HUDEP-2 (cell line): ENCODE results near the gene ATP6V1C2.
A peak's percentile ranks its signal among the peaks of the same experiment; 100 is the strongest.

Experiments
- DNase-seq, 76 experiments: peaks; one replicate each; lab custom pipeline; 2025; ENCODE audit not compliant: unreplicated experiment in 76 of 76; lab: John Stamatoyannopoulos, UW

ATP6V1C2 gene, protein sequence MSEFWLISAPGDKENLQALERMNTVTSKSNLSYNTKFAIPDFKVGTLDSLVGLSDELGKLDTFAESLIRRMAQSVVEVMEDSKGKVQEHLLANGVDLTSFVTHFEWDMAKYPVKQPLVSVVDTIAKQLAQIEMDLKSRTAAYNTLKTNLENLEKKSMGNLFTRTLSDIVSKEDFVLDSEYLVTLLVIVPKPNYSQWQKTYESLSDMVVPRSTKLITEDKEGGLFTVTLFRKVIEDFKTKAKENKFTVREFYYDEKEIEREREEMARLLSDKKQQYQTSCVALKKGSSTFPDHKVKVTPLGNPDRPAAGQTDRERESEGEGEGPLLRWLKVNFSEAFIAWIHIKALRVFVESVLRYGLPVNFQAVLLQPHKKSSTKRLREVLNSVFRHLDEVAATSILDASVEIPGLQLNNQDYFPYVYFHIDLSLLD

GRCh38 chr2:10721396-10722251, at the start of gene ATP6V1C2:
TSS of gene ATP6V1C2 (plus strand) at chr2:10721630. CDS start at chr2:10722850, 1,220 bp downstream.
- no peak for DNase-seq

DNA sequence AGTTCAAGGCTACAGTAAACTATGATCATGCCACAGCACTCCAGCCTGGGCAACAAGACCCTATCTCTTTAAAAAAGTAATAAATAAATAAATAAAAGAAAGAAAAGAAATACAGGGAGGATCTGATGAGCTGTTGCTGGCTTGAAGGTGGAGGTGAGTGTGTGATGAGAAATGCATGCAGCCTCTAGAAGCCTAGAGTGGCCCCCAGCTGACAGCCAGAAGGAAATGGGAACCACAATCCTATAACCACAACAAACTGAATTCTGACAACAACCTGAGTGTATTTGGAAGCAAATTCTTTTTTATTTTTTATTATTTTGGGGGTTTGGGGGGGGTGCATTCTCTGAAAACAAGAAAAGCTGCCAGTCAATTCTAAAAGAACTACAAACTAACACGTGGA, 46.3 kb upstream of the ATP6V1C2 start:
- no peak for DNase-seq

GRCh38 chr2:10678225-10678624, 43.2 kb upstream of the ATP6V1C2 start:
- no peak for DNase-seq

- no peak for DNase-seq
Measured at GRCh38 chr2:10680214-10680613, 41.2 kb upstream of the ATP6V1C2 start.

- no peak for DNase-seq
Measured at GRCh38 chr2:10680957-10681356, 40.5 kb upstream of the ATP6V1C2 start.

DNA sequence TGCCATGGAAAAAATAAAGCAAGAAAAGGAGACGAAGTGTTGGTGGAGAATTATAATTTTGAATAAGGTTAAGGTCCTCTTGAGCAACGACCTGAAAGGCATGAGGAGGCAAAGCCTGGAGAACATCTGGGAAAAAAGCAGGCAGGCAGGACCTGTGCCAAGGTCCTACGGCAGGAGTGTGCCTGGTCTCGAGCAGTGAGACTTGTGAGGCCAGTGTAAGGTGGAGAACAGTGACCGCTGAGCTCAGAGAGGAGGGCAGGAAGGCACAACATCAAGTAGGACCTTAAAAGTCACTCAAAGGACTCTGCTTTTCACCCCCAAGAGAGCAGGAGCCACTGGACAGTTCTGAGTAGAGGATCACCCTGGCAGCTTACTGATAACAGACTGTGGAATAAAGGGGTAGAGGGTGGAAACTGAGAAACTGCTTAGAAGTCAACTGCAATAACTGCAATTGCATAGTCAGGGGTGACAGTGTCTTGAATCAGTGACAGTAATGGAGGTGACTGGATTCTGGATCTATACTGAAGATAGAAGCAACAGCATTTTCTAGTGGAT, 35.2 kb upstream of the ATP6V1C2 start:
- DNase-seq: peak in 11 of 76 experiments; percentile 1 to 39 (median 11)

DNA sequence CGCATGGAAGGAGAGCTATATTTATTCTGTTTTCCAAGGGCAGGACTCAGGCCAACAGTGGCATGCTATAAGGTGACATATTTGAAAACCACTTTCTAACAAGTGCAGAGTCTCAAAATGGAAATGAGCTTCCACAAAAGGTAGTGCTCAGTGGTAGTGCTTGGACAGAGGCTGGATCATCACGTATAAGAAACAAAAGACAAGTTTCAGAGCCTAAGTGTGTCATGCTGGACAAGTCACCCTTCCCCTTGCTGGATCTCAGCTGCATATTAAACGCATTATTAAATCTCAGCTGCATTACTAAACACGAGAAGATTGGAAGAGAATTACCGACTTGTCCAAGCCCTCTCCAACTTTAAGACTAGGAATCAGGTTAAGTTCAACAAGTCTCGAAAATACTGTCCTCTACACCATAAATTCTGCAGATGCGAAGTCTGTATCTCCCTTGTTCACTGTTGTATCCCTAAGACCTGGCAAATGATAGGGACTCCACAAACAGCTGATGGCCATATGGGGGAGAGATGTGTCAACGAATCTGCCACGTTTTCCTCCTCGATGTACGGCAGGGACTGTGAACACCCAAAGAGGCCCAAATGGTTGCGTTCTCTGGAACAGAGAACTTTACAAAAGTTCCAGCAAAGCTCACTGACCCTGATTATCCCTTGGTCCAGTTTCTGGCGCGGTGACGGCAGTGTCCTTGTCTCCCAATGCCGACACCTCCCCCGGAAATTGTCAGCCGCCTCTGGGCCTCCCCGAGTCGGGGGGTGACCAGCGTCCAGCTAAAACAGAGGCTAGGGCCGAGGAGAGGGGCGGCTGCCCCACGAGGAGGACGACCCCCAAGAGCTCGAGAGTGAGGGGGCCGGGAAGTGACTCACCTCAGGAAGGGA, 32.3 kb upstream of the ATP6V1C2 start:
- DNase-seq: peak in 7 of 76 experiments; percentile 3 to 38 (median 31)

- DNase-seq: no peak
Measured at GRCh38 chr2:10691521-10691920, 29.9 kb upstream of the ATP6V1C2 start.

DNA sequence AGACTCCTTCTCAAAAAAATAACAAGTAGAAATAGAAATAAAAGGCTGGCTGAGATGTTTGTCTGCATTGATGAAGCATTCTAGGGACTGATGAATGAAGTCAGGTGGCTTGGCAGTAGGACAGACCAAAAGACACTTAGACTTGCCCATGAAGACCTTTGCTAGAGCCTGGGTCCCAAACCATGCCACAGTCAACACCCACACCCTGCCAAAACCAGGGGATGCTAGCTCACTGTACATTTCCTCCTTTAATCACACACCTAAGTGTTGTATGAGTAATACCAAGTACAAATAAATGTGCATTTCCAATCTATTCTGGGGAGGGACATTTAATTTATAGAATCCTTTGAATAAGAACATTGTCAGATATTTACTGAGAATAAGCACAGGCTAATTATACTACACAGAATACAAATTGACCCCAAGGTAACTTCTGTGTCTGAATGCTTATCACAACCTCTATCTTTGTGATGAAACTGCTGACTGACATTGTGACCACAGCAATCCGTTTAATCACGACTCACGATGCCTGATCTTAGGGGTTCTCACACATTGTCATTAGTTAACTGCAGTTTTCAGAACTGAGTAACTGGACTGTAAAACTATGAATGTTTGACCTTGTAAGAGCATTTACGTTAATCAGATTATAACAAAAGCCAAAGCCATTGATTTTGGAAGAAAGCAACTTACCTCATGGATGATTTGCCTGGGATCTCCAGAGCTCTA, 21.2 kb upstream of the ATP6V1C2 start:
- DNase-seq: no peak

DNA sequence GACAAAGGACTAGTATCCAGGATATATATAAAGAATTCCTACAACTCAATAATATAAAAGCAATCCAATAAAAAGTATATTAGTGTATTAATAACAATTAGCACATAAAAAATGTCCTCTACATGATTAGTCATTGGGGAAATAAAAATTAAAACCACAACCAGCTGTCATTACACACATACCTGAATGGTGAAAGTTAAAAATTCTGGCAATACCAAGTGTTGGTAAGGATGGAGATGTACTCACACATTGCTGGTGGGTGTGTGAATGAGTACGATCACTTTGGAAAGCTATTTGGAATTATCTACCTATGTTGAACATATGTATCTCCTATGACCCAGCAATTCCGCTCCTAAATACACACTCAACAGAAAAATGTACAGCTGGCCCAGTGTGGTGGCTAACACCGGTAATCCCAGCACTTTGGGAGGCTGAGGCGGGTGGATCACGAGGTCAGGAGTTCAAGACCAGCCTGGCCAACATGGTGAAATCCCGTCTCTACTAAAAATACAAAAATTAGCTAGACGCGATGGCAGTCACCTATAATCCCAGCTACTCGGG, 17.3 kb upstream of the ATP6V1C2 start:
- no peak for DNase-seq

- no peak for DNase-seq
Measured at GRCh38 chr2:10706033-10706432, 15.4 kb upstream of the ATP6V1C2 start.

- DNase-seq: no peak
Measured at GRCh38 chr2:10707831-10708230, 13.6 kb upstream of the ATP6V1C2 start.

DNA sequence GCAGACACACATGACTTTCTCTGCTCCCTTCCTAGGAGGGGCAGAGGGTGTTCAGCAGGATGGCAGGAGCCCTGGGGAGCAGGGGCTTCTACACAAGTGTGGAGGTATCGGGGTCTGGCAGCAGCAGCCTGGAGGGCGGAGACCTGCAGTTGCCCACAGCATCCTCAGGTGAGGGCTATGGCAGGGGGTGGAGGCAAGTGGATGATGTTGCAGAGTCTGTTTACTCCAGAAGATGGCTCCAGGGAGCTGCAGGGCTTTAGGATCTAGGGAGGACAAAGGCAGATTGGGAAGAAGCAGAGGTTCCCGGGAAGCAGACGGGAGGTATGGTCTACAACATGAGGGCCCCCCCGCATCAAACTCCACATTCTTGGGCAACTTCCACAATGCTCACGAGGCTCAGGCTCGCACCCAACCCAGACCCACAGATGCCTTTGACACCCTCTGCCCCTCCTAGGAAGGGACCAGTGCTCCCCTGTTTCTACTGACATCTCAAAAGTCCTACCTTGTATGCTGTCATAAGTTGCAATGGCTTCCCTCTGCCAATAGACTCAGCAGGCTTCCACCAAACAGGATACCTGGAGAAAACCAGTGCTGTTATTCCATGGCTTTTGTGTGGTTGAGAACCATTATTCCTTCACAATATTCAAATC, 12.0 kb upstream of the ATP6V1C2 start:
- no peak for DNase-seq

DNA sequence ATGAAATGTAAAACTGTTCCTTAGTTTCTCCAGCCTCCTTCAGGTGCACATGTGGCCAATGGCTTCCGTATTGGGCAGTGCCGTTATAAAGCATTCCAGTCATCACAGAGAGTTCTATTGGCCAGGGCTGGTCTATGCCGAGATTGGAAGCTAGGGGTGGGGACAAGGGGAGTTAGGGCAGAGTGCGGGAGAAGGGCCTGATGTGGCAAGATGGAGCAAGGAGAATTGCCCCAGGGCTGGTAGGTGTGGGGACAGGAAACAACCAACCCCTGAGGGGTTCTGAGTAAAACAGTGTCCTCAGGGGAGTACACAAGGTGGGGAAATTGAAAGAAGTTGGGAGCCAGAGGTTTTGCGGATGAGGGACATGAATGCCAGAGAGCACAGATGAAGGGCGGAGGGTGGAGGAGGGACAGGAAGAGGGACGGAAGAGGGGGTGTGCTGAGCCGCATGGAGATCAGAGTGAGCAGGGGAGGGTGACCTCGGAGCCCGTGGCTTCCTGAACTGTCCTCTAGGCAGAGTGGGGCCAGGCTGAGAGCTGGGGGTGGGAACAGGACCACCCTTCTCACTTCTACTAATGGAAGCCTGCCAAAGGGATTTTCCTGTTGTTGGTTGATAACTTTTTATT, 9.1 kb upstream of the ATP6V1C2 start:
- no peak for DNase-seq

DNA sequence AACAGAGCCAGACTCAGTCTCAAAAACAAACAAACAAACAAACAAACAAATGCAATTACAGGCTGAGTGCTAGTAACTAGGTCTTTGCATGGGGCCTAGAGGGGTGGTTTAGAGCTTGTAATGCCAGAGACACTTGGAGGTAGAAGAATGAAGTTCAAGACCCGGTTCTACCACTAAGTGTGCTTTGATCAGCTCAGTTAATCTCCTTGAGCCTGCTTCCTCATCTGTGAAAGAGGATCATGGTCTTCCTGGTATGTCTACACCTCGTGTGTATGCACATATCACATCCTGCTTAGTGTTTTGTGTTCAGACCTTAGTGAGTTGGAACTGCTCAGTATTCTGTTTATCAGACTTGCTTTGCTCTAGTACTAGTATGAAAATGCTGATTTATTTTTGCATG, 4.8 kb upstream of the ATP6V1C2 start:
- DNase-seq: no peak

DNA sequence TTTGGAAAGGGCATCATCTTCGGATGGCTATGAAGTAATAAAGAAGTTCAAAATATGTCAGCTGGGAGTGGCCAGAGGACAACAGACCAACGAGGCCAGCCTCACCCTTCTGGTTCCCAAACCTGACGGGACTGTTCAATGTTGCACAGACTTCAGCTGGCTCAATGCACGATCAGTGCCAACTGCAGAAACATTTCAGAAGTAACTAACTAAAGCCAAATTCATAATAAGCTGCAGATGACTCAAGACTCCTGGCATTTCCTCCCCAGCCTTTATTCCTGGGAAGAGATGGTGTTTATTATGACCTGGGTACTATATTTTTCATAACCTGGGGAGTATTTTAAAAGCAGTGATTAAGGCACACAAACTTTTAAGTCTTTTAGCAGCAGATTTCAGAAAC, 3.8 kb upstream of the ATP6V1C2 start:
- DNase-seq: no peak

DNA sequence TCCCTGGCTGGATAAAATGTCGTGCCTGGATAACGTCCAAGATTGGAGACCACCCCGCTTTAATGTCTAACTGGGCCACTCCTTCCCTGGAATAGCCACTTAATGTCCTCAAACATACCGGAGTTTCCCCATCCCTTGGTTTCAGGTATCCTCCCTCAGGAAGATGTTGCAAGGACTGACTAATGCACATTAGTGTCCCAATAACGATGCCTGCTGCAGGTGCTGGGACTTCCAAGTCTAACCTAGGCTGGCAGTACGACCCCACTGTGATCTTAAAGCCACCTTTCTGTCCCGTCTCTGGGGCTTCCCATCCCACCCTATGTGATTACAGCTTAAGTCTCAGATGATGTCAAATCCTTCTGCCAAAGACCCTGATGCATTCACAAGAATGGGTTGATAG, 1.1 kb upstream of the ATP6V1C2 start:
- no peak for DNase-seq

- no peak for DNase-seq
Measured at GRCh38 chr2:10720947-10721395, 459 bp upstream of the ATP6V1C2 start.
